Measurements from ENCODE around the gene CTTNBP2.

DNA sequence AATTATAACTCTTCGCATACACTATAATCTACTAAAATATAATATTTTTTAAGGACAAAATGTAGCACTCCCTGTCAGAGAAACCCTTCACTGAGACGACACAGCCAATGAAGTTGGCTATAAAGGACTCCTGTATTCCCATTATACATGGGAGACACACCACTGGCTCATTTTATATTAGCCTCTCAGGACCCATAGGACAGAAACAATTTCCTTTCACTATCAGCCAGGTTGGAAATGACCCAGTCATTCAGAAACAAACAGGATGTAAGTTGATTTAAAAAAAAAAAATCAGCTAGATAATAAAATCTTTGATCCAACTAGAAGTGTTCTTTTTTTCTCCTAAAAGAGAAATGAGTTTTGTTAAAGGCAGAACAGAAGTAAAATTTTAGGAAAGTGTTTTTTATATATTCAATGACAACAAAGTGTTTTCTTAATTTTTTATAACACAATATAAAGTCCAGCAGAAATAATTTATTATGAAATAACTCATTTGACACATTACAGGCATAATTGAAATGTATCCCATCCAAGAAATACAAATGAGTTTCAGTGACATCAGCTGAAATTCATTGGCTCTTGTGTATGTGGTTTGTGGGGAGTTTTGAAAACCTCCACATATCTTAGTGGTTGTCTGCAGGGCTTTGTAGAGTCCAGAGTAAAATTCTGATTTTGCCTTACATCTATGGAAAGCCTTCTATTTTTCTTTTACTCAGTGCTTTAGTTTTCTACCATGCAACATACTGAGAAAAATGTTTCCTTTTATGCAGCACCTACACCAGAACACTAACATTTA lies 64.1 kb downstream of the CTTNBP2 start:
- TF ChIP-seq, protein P1, sequence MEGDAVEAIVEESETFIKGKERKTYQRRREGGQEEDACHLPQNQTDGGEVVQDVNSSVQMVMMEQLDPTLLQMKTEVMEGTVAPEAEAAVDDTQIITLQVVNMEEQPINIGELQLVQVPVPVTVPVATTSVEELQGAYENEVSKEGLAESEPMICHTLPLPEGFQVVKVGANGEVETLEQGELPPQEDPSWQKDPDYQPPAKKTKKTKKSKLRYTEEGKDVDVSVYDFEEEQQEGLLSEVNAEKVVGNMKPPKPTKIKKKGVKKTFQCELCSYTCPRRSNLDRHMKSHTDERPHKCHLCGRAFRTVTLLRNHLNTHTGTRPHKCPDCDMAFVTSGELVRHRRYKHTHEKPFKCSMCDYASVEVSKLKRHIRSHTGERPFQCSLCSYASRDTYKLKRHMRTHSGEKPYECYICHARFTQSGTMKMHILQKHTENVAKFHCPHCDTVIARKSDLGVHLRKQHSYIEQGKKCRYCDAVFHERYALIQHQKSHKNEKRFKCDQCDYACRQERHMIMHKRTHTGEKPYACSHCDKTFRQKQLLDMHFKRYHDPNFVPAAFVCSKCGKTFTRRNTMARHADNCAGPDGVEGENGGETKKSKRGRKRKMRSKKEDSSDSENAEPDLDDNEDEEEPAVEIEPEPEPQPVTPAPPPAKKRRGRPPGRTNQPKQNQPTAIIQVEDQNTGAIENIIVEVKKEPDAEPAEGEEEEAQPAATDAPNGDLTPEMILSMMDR (IDR thresholded peaks at IDR 0.05) = no peak
- no peak for TF ChIP-seq POLR2A (IDR thresholded peaks at IDR 0.05)
